Measurements from ENCODE around the gene KREMEN2. TPM values are rescaled to one million over a fixed set of nuclear protein-coding genes. Genes with fewer than 3 reads are reported as not detected.
A peak's percentile ranks its signal among the peaks of the same experiment; 100 is the strongest.

Gene KREMEN2
- total and polyA plus RNA-seq, 2 of the 8 experiments (the other 6 are each of a cell fraction or from before 2014, with no cell fraction given) = 6.6 to 7.0 TPM

DNA sequence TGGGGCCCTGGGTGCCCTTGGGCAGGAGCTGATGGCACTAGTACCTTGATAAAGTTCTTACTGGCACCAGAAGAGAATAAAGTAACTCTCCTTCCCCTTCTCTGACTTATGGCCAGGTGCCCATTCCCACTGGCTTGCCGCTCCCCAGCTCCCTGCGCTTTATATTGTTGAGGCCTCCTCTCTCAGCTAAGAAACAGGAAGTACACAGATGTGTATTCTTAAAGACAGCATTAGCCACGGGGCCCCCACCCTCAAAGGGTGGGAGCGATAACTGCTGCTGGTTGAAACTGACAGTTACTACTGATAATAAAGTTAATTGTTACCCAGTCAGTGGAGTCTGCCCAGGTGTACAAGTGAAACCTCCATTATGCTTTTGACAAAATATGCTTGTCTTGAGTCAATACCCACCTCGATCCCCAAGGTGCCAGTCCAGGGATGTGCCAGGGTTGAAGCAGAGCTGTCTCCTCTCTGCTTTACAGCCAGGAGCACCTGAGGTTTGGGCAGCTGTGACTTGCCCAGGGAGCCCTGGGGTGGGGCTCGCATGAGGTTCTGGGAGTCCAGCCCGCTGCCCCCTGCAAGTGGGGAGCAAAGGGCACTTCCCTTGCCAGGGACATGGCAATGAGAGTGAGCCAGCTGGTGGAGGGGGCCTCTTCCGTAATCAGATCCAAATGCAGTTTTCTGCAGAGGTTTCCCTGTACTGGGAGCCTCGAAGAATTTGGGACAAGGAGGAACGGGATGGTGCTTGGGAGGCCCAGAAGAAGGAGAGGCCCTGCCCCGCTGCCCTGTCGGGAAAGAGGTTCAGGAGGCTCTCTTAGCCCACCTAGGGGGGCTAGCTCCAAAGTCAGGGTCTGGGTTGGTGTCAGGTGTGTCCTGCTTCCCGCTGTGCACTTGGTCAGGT lies 43.2 kb downstream of the KREMEN2 start:
- Histone ChIP-seq H3K4me3 (ENCODE audit: extremely low read depth in 1 of 4, insufficient read depth in 2 of 4, low read depth in 3 of 4, low read length in 4 of 4) (peak overlapping the region; percentile 20 to 60 (median 46)), H4K8ac (ENCODE audit: extremely low read depth, insufficient read depth, low read length) (peak overlapping the region; percentile 69), H2BK120ac (replicated peaks; ENCODE audit: low read depth, low read length) (peak overlapping the region; percentile 85), H3K36me3 (ENCODE audit: control insufficient read depth in 2 of 4, insufficient read depth in 4 of 4, low read length in 3 of 4) (peaks cover 0 to 3% (median 0%) of the 10 kb centered on the region in 4 experiments; a peak in 1 of 8 replicates), H3K27ac (ENCODE audit: low read depth, low read length) (peak overlapping the region; percentile 96), H3K23me2 (ENCODE audit: low read depth, low read length) (peaks cover 19% of the 10 kb centered on the region), H4K91ac (replicated peaks; ENCODE audit: insufficient read length, low read length) (peak overlapping the region; percentile 100), H3K79me2 (ENCODE audit: control insufficient read depth in 1 of 2, insufficient read depth in 2 of 2, low read length in 2 of 2) (peaks cover 0 to 6% of the 10 kb centered on the region in 2 experiments; a peak in 1 of 4 replicates), H3K56ac (replicated peaks; ENCODE audit: insufficient read length, low read depth, low read length) (peak overlapping the region; percentile 96), H3K4me1 (replicated peaks in 1 of 4; ENCODE audit: control insufficient read depth in 3 of 4, insufficient read depth in 4 of 4, low read length in 3 of 4) (peaks cover 17 to 50% (median 41%) of the 10 kb centered on the region in 4 experiments), H4K5ac (ENCODE audit: insufficient read length, low read depth, low read length) (peak overlapping the region; percentile 63), H3K4me2 (ENCODE audit: insufficient read depth in 1 of 2, low read depth in 2 of 2, low read length in 2 of 2) (peak overlapping the region; percentile 84 to 88), H3K27me3 (replicated peaks in 1 of 4; ENCODE audit: control insufficient read depth in 3 of 4, extremely low read depth in 1 of 4, insufficient read depth in 3 of 4, low read length in 3 of 4) (no peaks in the 10 kb centered on the region; a peak in 1 of 7 replicates), H3K9ac (replicated peaks in 1 of 4; ENCODE audit: extremely low read depth in 1 of 4, low read depth in 3 of 4, low read length in 3 of 4) (peak overlapping the region in 3 of 4 experiments; percentile 84 to 87 (median 85); a peak in 5 of 7 replicates), H4K20me1 (replicated peaks in 1 of 2; ENCODE audit: control insufficient read depth in 1 of 2, insufficient read depth in 2 of 2, low read length in 2 of 2) (no peaks in the 10 kb centered on the region), H3K79me1 (ENCODE audit: low read depth, low read length) (no peaks in the 10 kb centered on the region; the same call in 1 of the 2 replicates), H2BK5ac (ENCODE audit: low read depth, low read length) (peak overlapping the region; percentile 100), H2BK12ac (ENCODE audit: low read depth, low read length) (peak overlapping the region; percentile 99), H2BK20ac (ENCODE audit: low read length) (peak overlapping the region; percentile 40), H3K23ac (ENCODE audit: insufficient read length) (no peak overlapping the region), H2AFZ (ENCODE audit: low read length) (no peak overlapping the region), H3K14ac (ENCODE audit: insufficient read length) (peak overlapping the region; percentile 14), H2BK15ac (ENCODE audit: low read length) (0 out of 2 replicates have a peak overlapping the region, but pooled peaks have one; percentile 6), H3K18ac (ENCODE audit: extremely low read depth, low read length) (peak overlapping the region; percentile 100), H3K4ac (replicated peaks; ENCODE audit: insufficient read length, low read depth, low read length) (peak overlapping the region; percentile 99), H2AK5ac (ENCODE audit: low read depth, low read length) (peak overlapping the region; percentile 94), H3K9me3 (ENCODE audit: insufficient read depth in 2 of 2, low read depth in 1 of 2, low read length in 1 of 2) (no peaks in the 10 kb centered on the region)
- FAIRE-seq = no peak
- ChIA-PET CTCF (ENCODE audit: partially characterized antibody) (interaction anchor here (0.8 to 17.3 kb wide), 6 partner anchors 21 to 136 kb away, joined by 3 to 639 read pairs (median 5); partner anchors contain the start of genes BICDL2, CLDN6, HCFC1R1 and THOC6), POLR2A (ENCODE audit: partially characterized antibody) (interaction anchor here (0.6 to 35.7 kb wide), 19 partner anchors 10 to 102 kb away, joined by 3 to 1808 read pairs (median 7); partner anchors contain the start of genes BICDL2, CLDN6, CLDN9 and HCFC1R1)
- DNase-seq (ENCODE audit: low read depth in 1 of 2, low spot score in 2 of 2) = no peak
- WGBS, 2 experiments (ENCODE audit: extremely low coverage in 1 of 2, insufficient coverage in 1 of 2, insufficient read length in 1 of 2, insufficient replicate concordance in 2 of 2, low coverage in 1 of 2, low lambda C conversion rate in 2 of 2, missing lambda C conversion rate in 1 of 2) = 43% methylated on average over 13 of the region's 13 CpGs; no CpG with 5 or more reads in 1 of the 2 experiments
- TF ChIP-seq SIN3A (conservative IDR thresholded peaks at IDR 0.05 in 1 of 2, IDR thresholded peaks at IDR 0.05 in 1 of 2; ENCODE audit: low read depth in 1 of 2, low read length in 2 of 2) (no peak), POLR2AphosphoS5 (IDR thresholded peaks at IDR 0.05; ENCODE audit: low read depth, low read length) (no peak), NRF1 (IDR thresholded peaks at IDR 0.05; ENCODE audit: low read depth, low read length) (no peak), SRF (IDR thresholded peaks at IDR 0.05; ENCODE audit: low read depth, low read length) (no peak), RAD21 (IDR thresholded peaks at IDR 0.05 in 1 of 2, conservative IDR thresholded peaks at IDR 0.05 in 1 of 2; ENCODE audit: low read depth in 2 of 2, low read length in 2 of 2) (no peak), CHD2 (IDR thresholded peaks at IDR 0.05; ENCODE audit: low read length) (no peak), GABPA (IDR thresholded peaks at IDR 0.05; ENCODE audit: borderline replicate concordance, insufficient read depth, low read length) (no peak), SIX5 (IDR thresholded peaks at IDR 0.05; ENCODE audit: low read depth, low read length) (no peak)
